Mesenchymal stem cell (in vitro differentiated cells and primary cell): ENCODE data around the gene RFX2.

Experiments
- DNase-seq: peaks from one replicate; pipeline ENCODE4 v3.0.0-alpha.2; 2013
- H2AFZ ChIP-seq: one replicate; pipeline ENCODE4 v1.6.1; 2013; ENCODE audit warnings: low read depth, mild to moderate bottlenecking, control low read depth, inconsistent platforms, low read length, moderate library complexity
- H2AK5ac ChIP-seq: 2 replicates; pipeline ENCODE4 v1.6.1; 2013; ENCODE audit warnings: low read length, moderate library complexity, mild to moderate bottlenecking, inconsistent platforms; ENCODE audit not compliant: severe bottlenecking
- H2BK120ac ChIP-seq: one replicate; pipeline ENCODE4 v1.6.1; 2013; ENCODE audit warnings: low read depth, mild to moderate bottlenecking, inconsistent platforms, low read length, moderate library complexity
- H2BK12ac ChIP-seq, 2 experiments: one replicate each; pipeline ENCODE4 v1.6.1; 2013; ENCODE audit warnings: inconsistent platforms in 2 of 2, low read length in 2 of 2, mild to moderate bottlenecking in 2 of 2, moderate library complexity in 2 of 2, control low read depth in 1 of 2
- H2BK15ac ChIP-seq: one replicate; pipeline ENCODE4 v1.6.1; 2013; ENCODE audit warnings: mild to moderate bottlenecking, low read depth, inconsistent platforms; ENCODE audit not compliant: poor library complexity, severe bottlenecking
- H2BK5ac ChIP-seq: 2 replicates; pipeline ENCODE4 v1.6.1; 2013; ENCODE audit warnings: low read depth, mild to moderate bottlenecking, low read length, control low read depth, inconsistent platforms; ENCODE audit not compliant: poor library complexity, severe bottlenecking
- H3K14ac ChIP-seq, 2 experiments: one replicate each; pipeline ENCODE4 v1.6.1; 2013; ENCODE audit warnings: inconsistent platforms in 2 of 2, low read length in 2 of 2, control low read depth in 1 of 2, mild to moderate bottlenecking in 1 of 2, moderate library complexity in 1 of 2
- H3K18ac ChIP-seq, 2 experiments: one replicate each; pipeline ENCODE4 v1.6.1; 2013; ENCODE audit warnings: inconsistent platforms in 2 of 2, low read length in 2 of 2, control low read depth in 1 of 2, low read depth in 1 of 2, mild to moderate bottlenecking in 1 of 2
- H3K23ac ChIP-seq, 2 experiments: one replicate each; pipeline ENCODE4 v1.6.1; 2013; ENCODE audit warnings: inconsistent platforms in 2 of 2, low read length in 2 of 2, mild to moderate bottlenecking in 2 of 2, moderate library complexity in 2 of 2, control low read depth in 1 of 2
- H3K27ac ChIP-seq: 2 replicates; pipeline ENCODE4 v1.5.1; 2013; ENCODE audit warnings: mild to moderate bottlenecking, moderate library complexity, low read length, control low read depth, inconsistent platforms; ENCODE audit not compliant: poor library complexity, severe bottlenecking
- H3K27me3 ChIP-seq, 2 experiments: 2 replicates each; pipeline versions ENCODE4 v1.6.1 to v1.7.0; 2013; ENCODE audit warnings: low read length in 2 of 2, mild to moderate bottlenecking in 2 of 2, moderate library complexity in 2 of 2, control low read depth in 1 of 2, inconsistent platforms in 1 of 2; ENCODE audit not compliant: control insufficient read depth in 1 of 2, insufficient read depth in 1 of 2
- H3K36me3 ChIP-seq, 2 experiments: 2 replicates each; pipeline versions ENCODE4 v1.6.1 to v1.7.0; 2013; ENCODE audit warnings: low read length in 2 of 2, control low read depth in 1 of 2, inconsistent platforms in 1 of 2, low read depth in 1 of 2, mild to moderate bottlenecking in 1 of 2; ENCODE audit not compliant: insufficient read depth in 2 of 2, control insufficient read depth in 1 of 2
- H3K4ac ChIP-seq, 2 experiments: one replicate each; pipeline ENCODE4 v1.6.1; 2013; ENCODE audit warnings: inconsistent platforms in 2 of 2, low read length in 2 of 2, mild to moderate bottlenecking in 2 of 2, moderate library complexity in 2 of 2, control low read depth in 1 of 2, low read depth in 1 of 2
- H3K4me1 ChIP-seq: 2 replicates; pipeline ENCODE4 v1.6.1; 2013; ENCODE audit warnings: low read depth, low read length, control low read depth; ENCODE audit not compliant: control insufficient read depth, insufficient read depth
- H3K4me2 ChIP-seq: 2 replicates; pipeline ENCODE4 v1.6.1; 2013; ENCODE audit warnings: low read length, mild to moderate bottlenecking, inconsistent platforms; ENCODE audit not compliant: poor library complexity, severe bottlenecking
- H3K4me3 ChIP-seq, 2 experiments: 2 replicates each; pipeline versions ENCODE4 v1.5.1 to v1.7.0; 2013; ENCODE audit warnings: low read length in 2 of 2, mild to moderate bottlenecking in 2 of 2, control low read depth in 1 of 2, low read depth in 1 of 2; ENCODE audit not compliant: insufficient read depth in 1 of 2
- H3K79me1 ChIP-seq: replicated peaks from 2 replicates; pipeline ENCODE4 v1.6.1; 2013; ENCODE audit warnings: mild to moderate bottlenecking, control low read depth, low read length, inconsistent platforms; ENCODE audit not compliant: poor library complexity, severe bottlenecking
- H3K9ac ChIP-seq: 2 replicates; pipeline ENCODE4 v1.7.0; 2013; ENCODE audit warnings: mild to moderate bottlenecking, low read length, moderate library complexity
- H3K9me3 ChIP-seq: 2 replicates; pipeline ENCODE4 v1.7.0; 2013; ENCODE audit warnings: mild to moderate bottlenecking, low read length; ENCODE audit not compliant: control insufficient read depth
- H4K8ac ChIP-seq: one replicate; pipeline ENCODE4 v1.6.1; 2013; ENCODE audit warnings: inconsistent platforms, mild to moderate bottlenecking, low read length, moderate library complexity
- H4K91ac ChIP-seq: one replicate; pipeline ENCODE4 v1.6.1; 2013; ENCODE audit warnings: mild to moderate bottlenecking, low read length, inconsistent platforms
- WGBS: methylation state at CpG from one replicate; pipeline ENCODE4 v1.1.7; 2013; ENCODE audit warnings: mixed read lengths; 5-methylcytosine and 5-hydroxymethylcytosine counted together

Gene RFX2

GRCh38 chr19:6118043-6118442 lies 7.7 kb upstream of the RFX2 start:
- no peak overlapping the region for H4K8ac ChIP-seq
- no peak overlapping the region for H4K91ac ChIP-seq
- no peak overlapping the region for H2BK15ac ChIP-seq
- no peak overlapping the region for H2AFZ ChIP-seq
- DNase-seq = no peak
- no peak overlapping the region for H2AK5ac ChIP-seq
- no peak overlapping the region for H3K4me3 ChIP-seq
- no peak overlapping the region for H3K4me2 ChIP-seq
- no peak overlapping the region for H2BK12ac ChIP-seq
- no CpG with 5 or more reads among the region's 2 CpGs for WGBS
- H2BK120ac ChIP-seq = no peak overlapping the region
- no peak overlapping the region for H3K23ac ChIP-seq
- no peak overlapping the region for H3K27ac ChIP-seq
- no peaks in the 10 kb centered on the region for H3K4me1 ChIP-seq
- no peak overlapping the region for H2BK5ac ChIP-seq
- no peak overlapping the region for H3K18ac ChIP-seq
- peaks cover 0 to 4% of the 10 kb centered on the region in 2 experiments for H3K27me3 ChIP-seq
- no peak overlapping the region for H3K14ac ChIP-seq
- no peak overlapping the region for H3K4ac ChIP-seq
- H3K9ac ChIP-seq = no peak overlapping the region
- H3K36me3 ChIP-seq = no peaks in the 10 kb centered on the region
- H3K79me1 ChIP-seq = no peaks in the 10 kb centered on the region
- peaks cover 5% of the 10 kb centered on the region for H3K9me3 ChIP-seq

- Histone ChIP-seq H3K4me2 (no peak overlapping the region), H3K9me3 (peaks cover 5% of the 10 kb centered on the region), H3K4me1 (no peaks in the 10 kb centered on the region), H4K8ac (no peak overlapping the region), H3K14ac (no peak overlapping the region), H3K9ac (no peak overlapping the region), H2AK5ac (no peak overlapping the region), H2BK12ac (no peak overlapping the region), H3K18ac (no peak overlapping the region), H3K27ac (no peak overlapping the region), H3K79me1 (no peaks in the 10 kb centered on the region), H2BK5ac (no peak overlapping the region), H3K36me3 (no peaks in the 10 kb centered on the region), H3K4ac (no peak overlapping the region), H3K23ac (no peak overlapping the region), H3K27me3 (peaks cover 0 to 4% of the 10 kb centered on the region in 2 experiments), H2AFZ (no peak overlapping the region), H2BK15ac (no peak overlapping the region), H4K91ac (no peak overlapping the region), H3K4me3 (no peak overlapping the region), H2BK120ac (no peak overlapping the region)
- DNase-seq = no peak
Measured at GRCh38 chr19:6117534-6117933, 7.2 kb upstream of the RFX2 start.

GRCh38 chr19:6116749-6117430 lies 6.6 kb upstream of the RFX2 start:
- H3K18ac ChIP-seq = no peak overlapping the region
- 79% methylated on average over 4 of the region's 4 CpGs for WGBS

GRCh38 chr19:6115992-6116391 lies 5.7 kb upstream of the RFX2 start:
- no peak overlapping the region for H2AFZ ChIP-seq
- H2BK120ac ChIP-seq = no peak overlapping the region
- H3K36me3 ChIP-seq = no peaks in the 10 kb centered on the region
- H4K8ac ChIP-seq = no peak overlapping the region
- peaks cover 5% of the 10 kb centered on the region for H3K9me3 ChIP-seq
- no peak overlapping the region for H2AK5ac ChIP-seq
- no peak overlapping the region for H3K4me2 ChIP-seq
- H3K4me3 ChIP-seq = no peak overlapping the region
- 56% methylated on average over 1 of the region's 1 CpG for WGBS
- H3K27ac ChIP-seq = no peak overlapping the region
- H2BK5ac ChIP-seq = no peak overlapping the region
- H3K79me1 ChIP-seq = no peaks in the 10 kb centered on the region
- H2BK15ac ChIP-seq = no peak overlapping the region
- H3K9ac ChIP-seq = no peak overlapping the region
- no peak overlapping the region for H4K91ac ChIP-seq
- H2BK12ac ChIP-seq = no peak overlapping the region
- DNase-seq = no peak
- no peak overlapping the region for H3K14ac ChIP-seq
- no peak overlapping the region for H3K4ac ChIP-seq
- H3K23ac ChIP-seq = no peak overlapping the region
- peaks cover 0 to 4% of the 10 kb centered on the region in 2 experiments for H3K27me3 ChIP-seq
- H3K18ac ChIP-seq = no peak overlapping the region
- no peaks in the 10 kb centered on the region for H3K4me1 ChIP-seq

More at GRCh38 chr19:6116749-6117430, 6.6 kb upstream of the RFX2 start:
- Histone ChIP-seq H2BK12ac (no peak overlapping the region), H4K8ac (no peak overlapping the region), H4K91ac (no peak overlapping the region), H3K14ac (no peak overlapping the region), H2AFZ (no peak overlapping the region), H3K23ac (no peak overlapping the region), H3K27ac (no peak overlapping the region), H2BK15ac (no peak overlapping the region), H3K27me3 (peaks cover 0 to 4% of the 10 kb centered on the region in 2 experiments), H3K79me1 (no peaks in the 10 kb centered on the region), H3K4me3 (no peak overlapping the region), H3K9me3 (peaks cover 5% of the 10 kb centered on the region), H2BK120ac (no peak overlapping the region), H3K36me3 (no peaks in the 10 kb centered on the region), H3K4me1 (no peaks in the 10 kb centered on the region), H3K4ac (no peak overlapping the region), H2AK5ac (no peak overlapping the region), H3K4me2 (no peak overlapping the region), H3K9ac (no peak overlapping the region), H2BK5ac (no peak overlapping the region)
- DNase-seq = no peak
